Small intestine (tissue), 7 donors: Measurements from ENCODE around the gene OMD. TPM values are rescaled to one million over a fixed set of nuclear protein-coding genes. Genes with fewer than 3 reads are reported as not detected.

Experiments
- DNase-seq, 2 donors: peaks; one replicate each; pipeline versions ENCODE4 v3.0.0 to v3.0.0-alpha.2; 2013
- FAIRE-seq: peaks from 2 replicates; lab custom pipeline; 2012; peaks lifted over from hg19 to GRCh38; lab: Jason Lieb, UNC
- H3K27ac ChIP-seq, 3 donors: one replicate each; pipeline ENCODE4 v1.5.1; 2013; ENCODE audit warnings: low read length in 2 of 3, mild to moderate bottlenecking in 2 of 3, control low read depth in 1 of 3, inconsistent platforms in 1 of 3, low read depth in 1 of 3, moderate library complexity in 1 of 3
- H3K27me3 ChIP-seq, 3 donors: one replicate each; pipeline ENCODE4 v1.6.1; 2013; ENCODE audit warnings: low read length in 3 of 3, inconsistent platforms in 1 of 3; ENCODE audit not compliant: control insufficient read depth in 3 of 3, insufficient read depth in 3 of 3
- H3K36me3 ChIP-seq, 3 donors: one replicate each; pipeline ENCODE4 v1.6.1; 2013; ENCODE audit warnings: low read length in 3 of 3, inconsistent platforms in 1 of 3, low read depth in 1 of 3, mild to moderate bottlenecking in 1 of 3, moderate library complexity in 1 of 3; ENCODE audit not compliant: control insufficient read depth in 3 of 3, insufficient read depth in 2 of 3
- H3K4me1 ChIP-seq, 3 donors: one replicate each; pipeline ENCODE4 v1.6.1; 2013; ENCODE audit warnings: low read length in 2 of 3, inconsistent platforms in 1 of 3, low read depth in 1 of 3, mild to moderate bottlenecking in 1 of 3, moderate library complexity in 1 of 3; ENCODE audit not compliant: control insufficient read depth in 3 of 3, insufficient read depth in 2 of 3
- H3K4me3 ChIP-seq, 3 donors: one replicate each; pipeline ENCODE4 v1.5.1; 2013; ENCODE audit warnings: low read length in 3 of 3, control low read depth in 1 of 3, inconsistent platforms in 1 of 3, low read depth in 1 of 3, mild to moderate bottlenecking in 1 of 3, moderate library complexity in 1 of 3
- H3K9me3 ChIP-seq, 2 donors: one replicate each; pipeline ENCODE4 v1.6.1; 2013; ENCODE audit warnings: low read depth in 1 of 2, low read length in 1 of 2; ENCODE audit not compliant: control insufficient read depth in 2 of 2, insufficient read depth in 1 of 2
- WGBS, 3 donors: extraction: QIAGEN DNeasy Blood & Tissue Kit; methylation state at CpG; one replicate each; pipeline ENCODE4 v1.1.7; 2013; 5-methylcytosine and 5-hydroxymethylcytosine counted together
- polyA plus RNA-seq, 4 donors: library from polyadenylated mRNA; stranded (reverse) in 3 of 4; unstranded in 1 of 4; fragments of 200-250 nt in 3 of 4; fragments of 120-200 nt in 1 of 4; gene quantifications; one replicate each; pipeline versions ENCODE4 v1.2.1 to v1.2.3, GENCODE V29; 2013
- donor health status: healthy with polysubstance abuse.
- donor health status: control.
- donor health status: control.
- donor health status: Bipolar disorder and iron deficiency.
- donor health status: healthy.

OMD gene
- polyA plus RNA-seq, 4 donors, result 0.10 to 3.6 (median 0.27) TPM; not detected in 1

DNA sequence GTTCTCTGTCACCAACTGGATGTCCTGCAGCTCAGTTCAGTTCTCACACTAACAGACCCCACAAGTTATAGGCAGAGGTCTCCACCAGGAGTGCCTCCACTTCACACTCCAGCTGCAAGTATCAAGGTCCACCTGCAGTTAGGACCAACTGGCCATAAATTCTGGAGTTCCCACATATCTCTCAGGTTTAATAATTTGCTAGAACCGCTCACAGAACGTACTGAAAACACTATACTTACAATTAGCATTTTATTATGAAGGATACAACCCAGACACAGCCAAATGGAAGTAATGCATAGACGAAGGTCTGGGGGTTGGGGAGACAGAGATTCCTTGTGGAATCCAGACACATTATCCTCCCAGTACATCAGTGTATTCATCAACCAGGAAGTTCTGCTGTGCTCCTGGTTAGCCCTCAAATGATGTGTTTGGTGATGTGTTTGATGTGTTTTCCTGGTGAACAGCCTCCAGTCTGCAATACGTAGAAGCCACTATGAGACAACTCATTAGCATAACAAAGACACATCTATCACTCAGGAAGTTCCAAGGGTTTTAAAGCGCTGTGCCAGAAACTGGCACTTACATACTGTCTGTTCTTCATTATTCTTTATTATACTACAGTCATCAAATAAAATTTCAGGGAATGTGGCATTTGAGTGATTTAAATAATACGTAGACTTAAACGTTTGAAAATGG lies 45.3 kb downstream of the OMD start:
- Histone ChIP-seq H3K4me3 (no peak overlapping the region), H3K27ac (peak overlapping the region in 1 of 3 donors; percentile 43), H3K27me3 (no peaks in the 10 kb centered on the region), H3K4me1 (peaks cover 0 to 16% (median 2%) of the 10 kb centered on the region in 3 donors), H3K9me3 (peaks cover 0 to 16% of the 10 kb centered on the region in 2 donors), H3K36me3 (no peaks in the 10 kb centered on the region)
- 25 to 60% (median 40%) methylated on average over 7 of the region's 7 CpGs for WGBS, 3 donors
- FAIRE-seq (no peak), DNase-seq (peak; percentile 57 to 80)

GRCh38 chr9:92377876-92378275 lies 46.4 kb downstream of the OMD start:
- Histone ChIP-seq H3K4me3 (no peak overlapping the region), H3K27me3 (no peaks in the 10 kb centered on the region), H3K27ac (no peak overlapping the region), H3K9me3 (peaks cover 0 to 23% of the 10 kb centered on the region in 2 donors), H3K4me1 (peaks cover 0 to 16% (median 2%) of the 10 kb centered on the region in 3 donors), H3K36me3 (no peaks in the 10 kb centered on the region)
- 41 to 62% (median 54%) methylated on average over 2 of the region's 2 CpGs for WGBS, 3 donors
- DNase-seq (peak in 1 of 2 donors; percentile 30), FAIRE-seq (no peak)

DNA sequence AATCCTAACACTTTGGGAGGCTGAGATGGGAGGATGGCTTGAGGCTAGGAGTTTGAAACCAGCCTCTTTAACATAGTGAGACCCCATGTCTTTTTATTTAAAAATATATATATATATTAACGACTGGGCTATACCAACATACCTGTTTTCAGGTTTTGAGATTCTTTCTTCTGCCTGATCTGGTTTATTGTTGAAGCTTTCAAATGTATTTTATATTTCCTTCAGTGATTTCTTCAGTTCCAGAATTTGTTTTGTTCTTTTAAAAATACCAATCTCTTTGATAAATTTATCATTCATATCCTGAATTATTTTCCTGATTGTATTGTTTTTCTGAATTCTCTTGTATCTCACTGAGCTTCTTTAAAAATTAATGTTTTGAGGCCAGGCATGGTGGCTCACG lies 51.1 kb downstream of the OMD start:
- H3K9me3 ChIP-seq, result peaks cover 0 to 23% of the 10 kb centered on the region in 2 donors
- no peak overlapping the region for H3K27ac ChIP-seq
- H3K4me1 ChIP-seq, result peaks cover 0 to 3% (median 0%) of the 10 kb centered on the region in 3 donors
- H3K4me3 ChIP-seq, result no peak overlapping the region
- no peaks in the 10 kb centered on the region for H3K36me3 ChIP-seq
- WGBS, 3 donors, result 97 to 100% (median 99%) methylated on average over 2 of the region's 2 CpGs
- FAIRE-seq (no peak), DNase-seq (no peak)
- H3K27me3 ChIP-seq, result no peaks in the 10 kb centered on the region

DNA sequence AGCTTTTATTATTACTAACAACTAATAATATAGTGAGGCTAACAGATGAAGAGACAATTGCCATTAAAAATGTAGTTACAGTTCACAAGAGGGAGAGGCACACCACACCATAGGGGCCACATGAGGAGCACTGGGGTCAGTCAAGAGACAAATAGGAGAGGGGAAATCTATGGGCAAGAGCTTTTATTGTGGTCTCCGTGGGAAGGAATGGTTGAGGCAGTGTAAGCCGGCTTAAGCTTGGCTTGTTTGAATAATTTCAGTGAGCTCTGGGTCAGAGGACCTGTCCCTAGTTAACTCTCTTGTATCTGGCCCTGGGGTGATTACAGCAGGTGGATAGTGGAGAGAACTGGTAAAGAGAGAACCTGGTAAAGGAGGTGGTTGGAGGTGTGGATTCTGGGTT lies 55.2 kb downstream of the OMD start:
- WGBS, 3 donors, result 50 to 66% (median 64%) methylated on average over 2 of the region's 2 CpGs
- H3K27ac ChIP-seq, result no peak overlapping the region

More for the DNA sequence above, 55.2 kb downstream of the OMD start:
- H3K36me3 ChIP-seq, result no peaks in the 10 kb centered on the region
- peaks cover 0 to 13% of the 10 kb centered on the region in 2 donors for H3K9me3 ChIP-seq
- no peaks in the 10 kb centered on the region for H3K4me1 ChIP-seq
- FAIRE-seq (no peak), DNase-seq (no peak)
- no peaks in the 10 kb centered on the region for H3K27me3 ChIP-seq
- no peak overlapping the region for H3K4me3 ChIP-seq

Other genes starting within 250 kb of the OMD start
- gene IARS1, start 130.8 kb downstream of the OMD start, polyA plus RNA-seq, result 10 to 100 TPM in 2 of 4 donors, 1 to 10 TPM in 2; 5.1 to 54.4 (median 28.4) TPM
- 10 to 100 TPM; 11.3 to 39.9 (median 13.1) TPM for gene NOL8, start 99.1 kb downstream of the OMD start, polyA plus RNA-seq
- 1 to 10 TPM in 2 of 4 donors, under 1 TPM in 2; 0.22 to 3.5 (median 2.0) TPM for gene CENPP, start 98.5 kb downstream of the OMD start, polyA plus RNA-seq
- gene OGN, start 19.9 kb downstream of the OMD start, polyA plus RNA-seq, result 10 to 100 TPM in 1 of 4 donors, 1 to 10 TPM in 2, not detected in 1; 1.1 to 59.2 (median 6.7) TPM
- gene ASPN, start 58.0 kb upstream of the OMD start, polyA plus RNA-seq, result 1 to 10 TPM in 3 of 4 donors, under 1 TPM in 1; 0.22 to 8.9 (median 2.2) TPM
- 1 to 10 TPM; 1.9 to 6.0 (median 2.6) TPM for gene ECM2, start 111.5 kb upstream of the OMD start, polyA plus RNA-seq
- 1 to 10 TPM; 3.0 to 6.8 (median 4.7) TPM for gene IPPK, start 245.7 kb upstream of the OMD start, polyA plus RNA-seq